ENCODE results near the gene LEFTY1.

Gene LEFTY1

DNA sequence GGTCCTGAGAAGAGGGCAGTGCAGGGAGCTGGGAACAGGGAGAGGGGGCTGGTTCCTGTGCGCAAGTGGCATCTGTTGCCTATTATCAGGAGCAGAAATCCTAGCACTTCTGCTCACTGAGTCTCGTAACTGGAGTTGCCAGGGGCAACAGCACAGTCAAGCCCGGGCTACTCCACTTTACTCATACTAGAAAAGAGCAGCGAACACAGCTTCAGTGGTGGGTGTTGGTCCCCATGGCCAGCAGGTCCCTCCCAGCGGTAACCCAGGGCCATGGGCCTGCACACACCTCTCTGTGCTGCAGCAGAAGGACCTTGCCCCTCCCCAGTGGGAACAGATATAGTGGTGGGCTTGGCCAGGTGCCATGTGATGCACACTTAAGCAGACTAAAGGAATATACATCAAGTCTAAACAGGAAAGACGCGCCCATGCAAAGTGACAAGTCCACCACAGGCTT, 26.6 kb upstream of the LEFTY1 start:
- DNase-seq (ENCODE audit: low spot score), result no peak

DNA sequence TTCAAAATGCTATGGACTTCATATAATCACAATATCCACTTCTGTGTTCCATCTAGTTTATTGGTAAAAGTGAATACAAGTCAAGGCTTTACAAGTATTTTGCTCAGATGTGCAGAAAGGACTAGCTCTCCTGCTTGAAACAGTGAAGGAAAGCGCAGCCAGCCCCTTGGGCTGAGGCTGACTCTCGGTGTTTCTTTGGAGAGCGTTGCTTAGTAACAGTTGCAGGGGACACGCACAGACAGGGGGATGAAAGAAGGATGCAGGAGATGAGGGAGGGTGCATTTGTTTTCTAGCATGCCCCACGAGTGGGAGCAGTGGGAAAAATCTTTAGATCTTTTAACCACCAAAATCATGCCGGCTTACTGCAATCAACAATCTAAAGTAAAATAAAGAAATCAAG, 26.0 kb upstream of the LEFTY1 start:
- no peak for DNase-seq (ENCODE audit: low spot score)

DNA sequence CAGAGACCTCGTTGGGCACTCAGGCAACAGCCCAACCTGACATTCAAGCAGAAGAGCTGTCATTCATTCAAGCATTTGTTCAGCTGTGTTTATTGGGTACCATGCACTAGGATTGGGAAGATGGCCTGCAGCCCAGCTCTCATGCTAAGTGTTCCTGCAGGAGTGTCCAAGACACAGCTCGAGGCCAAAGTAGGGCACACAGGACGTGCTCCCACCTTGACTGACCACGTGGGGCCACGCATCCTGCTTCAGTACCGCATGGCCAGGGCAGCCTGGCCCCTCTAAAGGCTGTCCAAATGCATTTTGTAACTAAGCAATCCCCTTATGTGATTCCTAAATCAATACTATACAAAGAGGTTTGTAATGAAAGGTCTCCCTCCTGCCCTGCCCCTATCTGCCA, 25.4 kb upstream of the LEFTY1 start:
- DNase-seq (ENCODE audit: low spot score), result no peak

DNA sequence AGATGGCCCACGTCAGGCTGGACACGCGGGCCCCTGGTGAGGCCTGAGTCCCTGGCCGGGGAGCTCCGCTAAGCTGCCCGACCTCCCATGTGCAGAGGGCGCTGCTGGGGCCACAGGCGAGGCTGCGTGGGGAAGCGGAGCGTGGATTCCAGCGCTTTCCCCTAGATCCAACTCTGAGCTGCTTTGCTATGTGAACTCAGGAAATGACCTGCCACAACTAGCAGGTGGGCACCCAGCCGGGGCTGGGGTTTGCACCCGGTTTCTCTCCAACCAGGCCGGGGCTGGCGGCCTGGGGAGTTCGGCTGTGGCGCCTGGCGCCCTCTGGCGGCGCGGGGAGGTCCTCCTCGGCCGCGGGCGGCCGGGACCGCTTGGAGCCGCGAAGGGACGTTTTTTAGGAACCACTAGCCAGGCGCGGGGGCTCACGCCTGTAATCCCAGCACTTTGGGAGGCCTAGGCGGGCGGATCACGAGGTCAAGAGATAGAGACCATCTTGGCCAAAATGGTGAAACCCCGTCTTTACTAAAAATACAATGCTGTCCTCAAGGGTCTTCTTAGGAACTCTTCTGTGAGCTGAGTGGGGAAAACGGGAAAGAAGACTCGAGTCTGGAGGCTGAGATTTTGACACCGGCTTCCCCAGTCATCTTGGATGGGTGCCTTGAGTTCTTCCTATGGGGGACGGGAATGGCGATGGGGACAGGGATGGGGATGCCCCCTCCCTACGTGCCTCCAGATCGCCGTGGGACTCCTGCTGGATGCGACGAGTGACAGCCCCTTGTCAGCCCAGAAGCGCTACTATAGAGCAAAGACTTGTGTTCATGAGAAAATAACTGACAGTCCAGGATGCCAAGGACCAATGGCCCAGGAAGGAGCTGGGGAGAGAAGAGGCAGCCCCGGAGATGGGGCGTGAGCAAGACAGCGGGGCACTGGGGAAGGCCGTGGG, 22.5 kb upstream of the LEFTY1 start:
- no peak for DNase-seq (ENCODE audit: low spot score)

DNA sequence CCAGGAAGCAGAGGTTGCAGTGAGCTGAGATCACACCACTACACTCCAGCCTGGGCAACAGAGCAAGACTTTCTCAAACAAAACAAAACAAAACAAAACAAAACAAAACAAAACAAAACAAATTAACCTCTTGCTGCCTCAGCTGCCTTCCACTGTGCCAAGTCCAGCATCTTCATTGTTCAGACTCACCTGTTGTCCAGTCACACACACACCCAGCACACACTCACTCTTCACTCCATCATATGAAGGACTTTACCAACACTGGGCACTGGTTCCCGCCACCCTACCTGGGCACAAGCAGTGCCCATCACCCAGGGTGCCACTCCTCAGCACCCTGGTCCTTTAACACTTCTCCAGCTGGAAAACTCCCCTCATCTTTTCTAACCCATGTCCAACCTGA, 20.5 kb upstream of the LEFTY1 start:
- no peak for DNase-seq (ENCODE audit: low spot score)

DNA sequence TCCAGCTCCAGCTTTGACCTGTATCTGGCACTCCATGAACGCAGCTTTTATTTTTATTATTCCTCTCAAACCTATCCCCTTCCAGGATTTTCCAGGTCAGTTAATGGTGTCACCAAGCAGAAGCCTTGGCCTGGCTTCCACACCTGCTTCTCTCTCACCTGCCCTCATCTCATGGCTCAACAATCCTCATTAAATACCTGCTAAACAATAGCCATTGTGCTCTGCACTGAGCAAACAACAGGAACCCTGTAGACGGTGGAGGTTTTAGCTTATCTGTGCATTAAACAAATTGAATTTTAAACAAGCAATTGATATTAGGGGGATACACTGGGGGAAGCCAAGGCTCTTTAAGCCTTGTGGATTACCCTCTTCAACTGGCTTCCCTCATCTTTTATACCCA, 19.8 kb upstream of the LEFTY1 start:
- DNase-seq (ENCODE audit: low spot score), result no peak

DNA sequence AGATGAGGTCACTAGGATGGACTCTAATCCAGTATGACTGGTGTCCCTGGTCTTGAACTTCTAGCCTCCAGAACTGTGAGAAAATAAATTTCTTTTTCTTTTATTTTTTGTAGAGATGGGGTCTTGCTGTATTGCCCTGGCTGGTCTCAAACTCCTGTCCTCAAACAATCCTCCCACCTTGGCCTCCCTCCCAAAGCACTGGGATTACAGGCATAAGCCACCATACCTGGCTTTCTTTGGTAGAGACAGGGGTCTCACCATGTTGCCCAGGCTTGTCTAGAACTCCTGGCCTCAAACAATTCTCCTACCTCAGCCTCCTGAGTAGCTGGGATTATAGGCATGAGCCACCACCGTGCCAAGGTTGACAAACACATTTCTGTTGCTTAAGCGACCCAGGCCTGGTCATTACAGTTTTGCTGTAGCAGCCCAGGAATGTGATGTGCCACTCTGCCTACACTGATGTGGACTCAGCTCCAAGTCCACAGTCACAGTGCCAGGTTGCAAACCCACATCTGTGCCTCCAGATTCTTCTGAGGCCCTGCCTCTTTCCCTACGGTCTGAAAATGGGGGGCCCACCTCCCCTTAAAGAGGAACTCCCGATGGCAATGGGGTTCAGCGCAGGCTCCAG, 19.2 kb upstream of the LEFTY1 start:
- no peak for DNase-seq (ENCODE audit: low spot score)

DNA sequence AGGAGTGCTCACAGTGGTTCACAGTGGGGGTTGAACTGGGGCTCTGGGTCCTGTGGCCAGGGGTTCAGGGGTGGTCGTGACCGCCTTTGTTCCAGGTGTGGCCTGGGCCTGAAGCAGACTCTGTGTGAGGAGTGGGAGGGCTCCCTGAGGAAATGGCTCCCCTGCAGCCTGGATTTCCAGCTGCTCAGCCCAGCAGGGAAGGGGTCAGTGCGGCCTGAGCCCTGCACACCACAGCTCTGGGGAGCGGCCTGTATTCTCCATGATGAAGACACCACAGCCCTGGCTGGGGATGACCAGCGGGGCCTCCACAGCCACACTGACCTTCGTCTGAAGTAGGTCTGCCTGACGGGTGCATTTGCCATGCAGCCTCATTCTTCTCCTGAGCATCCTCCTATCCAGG, 18.4 kb upstream of the LEFTY1 start:
- no peak for DNase-seq (ENCODE audit: low spot score)

DNA sequence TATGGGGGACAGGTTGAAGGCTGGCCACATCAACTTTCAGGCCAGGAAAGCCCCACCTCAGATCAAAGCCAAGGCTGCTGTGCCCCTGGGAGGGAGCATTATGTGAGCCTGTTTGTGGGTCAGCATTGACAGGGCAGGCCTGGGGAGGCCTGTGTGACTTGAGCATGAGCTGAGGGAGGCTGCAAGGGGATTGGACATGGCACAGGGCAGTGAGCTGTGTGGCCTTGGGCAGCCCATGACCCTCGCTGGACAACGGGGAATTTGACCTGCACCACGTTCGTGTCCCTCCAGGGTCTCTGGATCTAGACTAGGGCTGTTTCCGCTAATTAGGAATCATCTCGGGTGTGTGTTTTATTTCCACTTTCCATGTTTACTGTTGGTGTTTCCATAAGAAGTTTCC, 17.5 kb upstream of the LEFTY1 start:
- no peak for DNase-seq (ENCODE audit: low spot score)

DNA sequence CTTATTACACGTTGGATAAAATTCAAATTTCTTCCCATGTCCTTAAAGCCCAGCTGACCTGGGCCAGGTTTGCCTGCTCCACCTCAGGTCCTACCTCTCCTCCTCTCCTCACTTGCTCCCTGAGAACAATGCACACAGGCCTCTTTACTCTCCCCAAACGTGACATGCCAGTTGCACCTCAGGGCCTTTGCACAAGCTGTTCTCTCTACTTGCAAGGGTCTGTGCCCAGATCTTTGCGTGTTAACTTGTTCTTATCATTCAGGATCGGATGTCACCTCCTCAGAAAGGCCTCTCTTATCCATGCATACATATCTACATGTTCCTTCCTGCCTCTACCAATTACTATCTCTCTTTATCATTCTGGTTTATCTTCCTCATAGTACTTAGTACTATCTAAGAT, 14.7 kb upstream of the LEFTY1 start:
- no peak for DNase-seq (ENCODE audit: low spot score)

DNA sequence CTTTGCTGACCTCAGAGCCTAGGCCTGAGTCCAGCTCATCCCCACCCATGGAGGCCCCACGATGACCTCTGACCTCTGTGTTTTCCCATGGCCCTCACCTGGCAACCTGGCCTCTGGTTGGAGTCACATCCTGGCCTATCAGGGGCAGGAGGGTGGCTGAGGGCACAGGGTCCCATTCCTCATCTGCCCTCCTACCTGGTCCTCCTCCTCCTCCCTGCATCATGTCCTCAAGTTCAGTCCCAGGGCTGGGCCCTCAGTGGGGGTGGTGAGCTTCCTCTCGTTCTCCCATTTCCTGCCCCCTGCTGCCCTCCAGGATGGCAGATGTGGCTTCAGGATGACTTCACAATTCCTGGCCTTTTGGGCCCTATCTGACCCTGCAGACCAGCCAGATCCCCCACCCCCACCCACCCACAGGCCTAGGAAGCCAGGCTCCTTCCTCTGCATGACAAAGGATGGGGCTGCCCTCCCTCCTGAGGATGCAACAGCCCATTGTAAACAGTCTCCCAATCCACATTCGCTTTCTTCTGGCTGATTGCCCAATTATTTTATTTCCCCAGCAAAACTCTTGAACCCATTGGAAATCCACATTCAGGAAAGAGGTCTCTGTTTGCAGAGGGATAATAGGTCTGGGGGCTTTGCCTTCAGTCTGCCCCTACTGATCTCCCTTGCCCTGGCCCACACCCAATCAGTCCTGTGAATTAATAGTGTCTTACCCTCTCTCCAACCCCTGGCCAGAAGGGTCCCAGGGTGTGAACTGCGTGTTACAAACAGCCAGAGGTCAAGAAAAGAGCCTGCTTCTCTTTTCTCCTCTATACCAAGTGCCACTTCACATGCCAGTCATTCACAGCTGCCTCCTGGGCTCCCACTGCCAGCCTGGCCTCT, 10.3 kb upstream of the LEFTY1 start:
- DNase-seq (ENCODE audit: low spot score), result no peak

DNA sequence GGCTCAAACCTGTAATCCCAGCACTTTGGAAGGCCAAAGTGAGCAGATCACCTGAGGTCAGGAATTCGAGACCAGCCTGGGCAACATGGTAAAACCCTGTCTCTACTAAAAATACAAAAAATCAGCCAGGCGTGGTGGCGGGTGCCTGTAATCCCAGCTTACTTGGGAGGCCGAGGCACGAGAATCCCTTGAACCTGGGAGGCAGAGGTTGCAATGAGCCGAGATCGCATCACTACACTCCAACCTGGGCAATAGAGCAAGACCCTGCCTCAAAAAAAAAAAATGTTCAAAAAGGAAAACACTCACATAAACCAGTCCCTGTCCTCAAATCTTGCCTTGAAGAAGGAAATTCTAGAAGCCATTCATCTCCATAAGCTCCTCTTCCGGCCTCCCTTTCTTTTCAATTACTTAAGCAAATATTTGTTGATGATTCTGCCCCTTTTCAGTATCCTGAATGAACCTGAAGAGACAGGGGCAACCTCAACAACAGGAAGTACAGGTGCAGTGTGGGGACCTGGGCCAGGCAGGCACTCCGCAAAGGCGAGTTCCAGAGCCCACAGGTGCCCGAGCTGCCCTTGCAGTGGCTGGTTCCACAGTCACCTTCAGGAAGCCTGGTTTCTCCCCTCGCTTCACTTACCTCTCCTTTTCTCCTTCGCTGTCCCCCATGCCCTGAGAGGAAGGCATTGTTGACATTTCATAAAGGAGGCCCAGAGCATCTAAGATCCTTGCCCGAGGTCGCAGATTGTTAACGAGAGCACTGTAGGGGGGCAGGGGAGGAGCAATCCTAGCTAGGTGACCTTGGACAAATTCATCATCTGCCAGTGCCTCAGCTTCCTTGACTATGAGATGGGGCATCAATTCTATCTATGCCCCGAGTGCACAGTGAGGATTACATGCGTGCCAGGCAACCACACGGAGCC, 8.9 kb upstream of the LEFTY1 start:
- no peak for DNase-seq (ENCODE audit: low spot score)

DNA sequence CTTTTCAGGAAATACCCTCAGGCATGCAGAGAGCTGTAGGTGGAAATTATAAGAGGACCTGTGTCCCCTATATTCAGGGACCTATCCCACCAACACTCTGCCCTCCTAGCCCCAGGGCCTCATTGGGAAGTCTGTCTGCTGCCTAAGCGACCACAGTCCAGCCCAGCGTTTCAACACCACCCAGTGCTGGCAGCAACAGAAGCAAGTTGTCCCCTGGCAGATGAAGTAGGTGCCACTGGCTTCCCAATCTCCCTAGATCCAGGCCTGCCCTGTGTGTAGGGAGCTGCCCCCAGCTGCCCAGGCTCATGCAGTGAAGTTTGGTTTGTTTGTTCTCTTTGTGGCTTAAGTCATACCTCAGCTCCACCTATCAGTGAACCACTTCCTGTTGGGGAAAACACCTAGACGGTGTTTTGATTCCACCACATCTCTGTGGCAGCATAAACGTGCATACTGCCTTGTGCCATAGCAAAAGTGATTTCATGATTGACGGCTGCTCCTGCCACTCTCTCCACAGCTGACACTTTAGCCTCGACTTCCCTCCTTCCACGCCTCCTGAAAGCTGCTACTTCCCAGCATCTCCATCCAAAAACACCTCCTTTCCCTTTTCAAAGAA, 8.1 kb upstream of the LEFTY1 start:
- no peak for DNase-seq (ENCODE audit: low spot score)

DNA sequence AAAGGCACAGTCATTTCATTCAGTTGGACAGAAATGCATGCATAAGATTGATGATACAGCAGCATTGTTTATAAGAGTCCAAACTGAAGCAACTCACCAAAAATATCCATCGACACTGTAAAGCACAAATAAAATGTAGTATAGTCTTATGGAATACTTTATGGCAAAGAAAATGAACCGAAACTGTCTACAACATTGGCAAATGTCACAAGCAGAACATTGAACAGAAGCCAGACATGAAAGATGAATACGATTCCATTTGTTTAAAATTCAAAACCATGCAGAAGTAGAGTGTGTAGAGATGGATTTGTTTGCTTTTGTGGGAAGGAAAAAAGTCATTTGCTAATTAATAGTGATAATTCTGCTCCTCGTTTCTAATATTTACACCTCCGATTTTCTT, 7.5 kb upstream of the LEFTY1 start:
- DNase-seq (ENCODE audit: low spot score), result no peak

DNA sequence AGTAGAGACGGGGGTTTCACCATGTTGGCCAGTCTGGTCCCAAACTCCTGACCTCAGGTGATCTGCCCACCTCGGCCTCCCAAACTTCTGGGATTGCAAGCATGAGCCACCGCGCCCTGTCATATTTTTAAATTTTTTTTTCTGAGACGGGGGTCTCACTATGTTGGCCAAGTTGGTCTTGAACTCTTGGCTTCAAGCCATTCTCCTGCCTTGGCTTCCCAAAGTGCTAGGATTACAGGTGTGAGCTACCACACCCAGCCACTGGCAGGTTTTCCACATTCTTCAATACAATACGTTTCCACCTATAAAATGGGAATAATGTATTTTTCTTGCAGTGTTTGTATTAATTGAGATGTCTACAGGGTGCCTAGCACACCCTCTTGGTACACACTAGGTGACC, 3.4 kb upstream of the LEFTY1 start:
- no peak for DNase-seq (ENCODE audit: low spot score)

DNA sequence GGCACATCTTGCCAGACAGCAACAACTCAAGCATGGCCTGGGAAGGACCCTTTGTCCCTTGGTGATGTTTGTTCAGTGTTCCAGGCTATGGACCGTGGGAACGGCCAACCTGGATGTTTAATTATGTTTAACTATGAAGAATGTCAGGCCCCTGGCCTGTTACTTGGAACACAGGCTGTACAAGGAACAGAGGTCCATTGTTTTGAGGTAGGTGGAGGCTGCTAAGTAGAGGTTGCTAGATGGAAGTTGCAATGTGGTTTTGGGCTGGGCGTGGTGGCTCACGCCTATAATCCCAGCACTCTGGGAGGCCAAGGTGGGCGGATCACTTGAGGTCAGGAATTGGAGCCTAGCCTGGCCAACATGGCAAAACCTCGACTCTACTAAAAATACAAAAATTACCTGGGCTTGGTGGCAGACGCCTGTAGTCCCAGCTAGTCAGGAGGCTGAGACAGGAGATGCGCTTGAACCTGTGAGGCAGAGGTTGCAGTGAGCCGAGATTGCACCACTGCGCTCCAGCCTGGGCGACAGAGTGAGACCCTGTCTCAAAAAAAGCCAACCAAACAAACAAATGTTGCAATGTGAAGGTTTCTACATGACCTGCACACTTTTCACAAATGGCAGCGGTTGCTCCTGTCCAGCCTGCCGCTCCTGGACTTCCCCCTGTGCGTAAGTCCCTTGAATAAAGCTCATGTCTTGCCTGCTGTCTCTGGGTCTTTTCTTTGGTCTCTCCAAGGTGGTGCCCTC, 2.5 kb upstream of the LEFTY1 start:
- no peak for DNase-seq (ENCODE audit: low spot score)

DNA sequence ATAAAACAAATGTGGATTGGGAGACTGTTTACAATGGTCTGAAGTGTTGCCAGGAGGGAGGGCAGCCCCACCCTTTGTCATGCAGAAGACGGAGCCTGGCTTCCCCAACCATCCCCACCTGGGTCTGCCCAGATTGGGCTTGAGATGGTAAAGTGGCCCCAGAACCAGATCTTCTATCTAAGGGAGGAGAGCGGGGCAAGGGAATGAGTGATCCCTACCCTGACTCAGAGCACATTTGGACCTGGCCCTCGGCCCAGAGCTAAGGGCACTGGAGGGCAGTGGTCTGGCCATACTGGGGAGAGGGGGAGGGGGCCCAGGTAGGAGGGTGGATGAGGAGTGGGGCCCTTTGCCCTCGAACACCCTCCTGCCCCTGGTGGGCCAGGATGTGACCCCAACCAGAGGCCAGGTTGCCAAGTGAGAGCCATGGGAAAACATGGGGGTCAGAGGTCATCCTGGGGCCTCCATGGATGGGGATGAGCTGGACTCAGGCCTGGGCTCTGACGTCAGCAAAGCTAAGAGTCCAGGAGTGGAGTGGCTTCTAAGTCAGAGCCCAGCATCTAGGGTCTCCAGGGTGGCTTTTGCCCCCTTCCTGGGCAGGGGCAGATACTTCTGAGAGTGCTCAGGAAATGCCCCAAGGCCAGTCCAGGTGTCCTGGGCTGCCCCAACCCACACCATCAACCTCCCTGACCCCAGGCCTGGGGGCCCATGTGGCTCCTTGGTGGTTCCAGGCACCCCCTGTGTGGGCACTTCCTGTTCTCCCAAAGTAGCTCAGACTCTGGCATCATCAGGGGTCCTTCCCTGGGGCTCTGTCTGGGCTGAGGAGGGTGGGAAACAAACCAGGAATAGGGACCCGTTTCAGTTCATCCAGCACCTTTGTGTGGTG, 1.6 kb upstream of the LEFTY1 start:
- no peak for DNase-seq (ENCODE audit: low spot score)

DNA sequence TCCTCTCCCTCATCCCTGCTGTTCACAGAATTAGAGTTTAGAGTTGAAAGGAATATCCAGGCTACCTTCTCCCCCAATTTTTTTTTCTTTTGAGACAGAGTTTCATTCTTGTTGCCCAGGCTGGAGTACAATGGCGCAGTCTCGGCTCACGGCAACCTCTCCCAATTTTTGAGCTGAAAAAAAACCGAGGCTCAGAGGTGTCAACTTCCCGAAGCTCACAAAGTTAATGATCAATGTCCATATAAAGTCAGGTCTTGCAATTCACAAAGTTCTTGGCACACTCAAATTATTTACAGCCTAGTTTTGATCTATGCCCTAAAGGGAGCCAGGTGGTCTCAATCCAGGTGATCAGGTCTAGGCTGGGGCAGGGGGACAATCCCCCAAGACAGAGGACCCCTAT, 797 bp upstream of the LEFTY1 start:
- no peak for DNase-seq (ENCODE audit: low spot score)

DNA sequence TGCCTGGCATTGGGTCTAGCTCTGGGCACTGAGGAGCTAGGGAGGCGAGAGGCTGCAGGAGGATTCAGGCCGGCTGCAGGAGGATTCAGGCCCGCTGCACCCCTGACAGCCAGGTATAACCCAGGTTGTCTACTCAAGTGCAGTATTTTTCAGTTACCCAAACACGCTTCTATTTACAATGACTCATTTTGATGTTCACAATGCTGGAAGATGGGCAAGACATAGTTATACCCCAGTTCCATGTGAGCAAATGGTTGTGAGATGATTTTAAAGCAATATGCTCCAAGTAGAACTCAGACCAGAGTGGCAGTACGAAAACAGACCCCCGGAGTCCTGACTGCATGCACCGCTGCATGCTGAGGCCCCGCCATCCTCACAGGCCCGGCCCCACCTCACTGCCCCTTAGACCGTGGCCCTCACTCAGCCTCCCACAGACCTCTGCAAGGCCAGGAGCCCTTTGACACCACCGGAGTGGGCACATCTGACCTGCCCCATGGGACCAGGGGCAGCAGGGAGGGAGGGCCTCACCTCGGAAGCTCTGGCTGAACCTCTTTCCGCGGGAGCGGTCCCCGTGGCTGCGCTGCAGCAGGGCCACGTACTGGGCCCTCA, 553 bp downstream of the LEFTY1 start:
- DNase-seq (ENCODE audit: low spot score), result no peak

Measured in RKO (cell line).